Keratinocyte (primary cell): Measurements from ENCODE around the gene CAPRIN2. TPM values are rescaled to one million over a fixed set of nuclear protein-coding genes. Genes with fewer than 3 reads are reported as not detected.

Source experiments
- DNase-seq: peaks from one replicate; pipeline ENCODE4 v3.0.0-alpha.2; 2011; ENCODE audit warnings: low read depth, missing footprints, low spot score
- FAIRE-seq: peaks from 2 replicates; lab custom pipeline; 2011; peaks lifted over from hg19 to GRCh38; lab: Jason Lieb, UNC
- H2AFZ ChIP-seq: 2 replicates; pipeline ENCODE4 v1.6.0; 2012; ENCODE audit warnings: low read length, control low read depth, inconsistent platforms; ENCODE audit not compliant: control insufficient read depth
- H3K27ac ChIP-seq: 2 replicates; pipeline ENCODE4 v1.5.1; 2011; ENCODE audit warnings: low read length; ENCODE audit not compliant: control insufficient read depth, insufficient read depth
- H3K27me3 ChIP-seq: 3 replicates; pipeline ENCODE4 v1.6.0; 2011; ENCODE audit warnings: low read length; ENCODE audit not compliant: control insufficient read depth, insufficient read depth; ENCODE audit errors: extremely low read depth
- H3K36me3 ChIP-seq, 2 experiments: 2 replicates in 1 of 2; 3 replicates in 1 of 2; pipeline ENCODE4 v1.5.1; 2011; ENCODE audit warnings: low read length in 2 of 2, mild to moderate bottlenecking in 1 of 2; ENCODE audit not compliant: control insufficient read depth in 2 of 2, insufficient read depth in 2 of 2; ENCODE audit errors: extremely low read depth in 1 of 2
- H3K4me1 ChIP-seq: 3 replicates; pipeline ENCODE4 v1.5.1; 2011; ENCODE audit warnings: low read length; ENCODE audit not compliant: control insufficient read depth, insufficient read depth; ENCODE audit errors: extremely low read depth
- H3K4me2 ChIP-seq: 3 replicates; pipeline ENCODE4 v1.6.0; 2011; ENCODE audit warnings: low read depth, low read length; ENCODE audit not compliant: control insufficient read depth, insufficient read depth; ENCODE audit errors: extremely low read depth
- H3K4me3 ChIP-seq, 3 experiments: fragments of 200-600 bp in 1 of 3; sonication (generic) in 1 of 3; 2 replicates in 2 of 3; 3 replicates in 1 of 3; pipeline ENCODE4 v1.5.1; 2011 to 2016; ENCODE audit warnings: low read length in 3 of 3, mild to moderate bottlenecking in 3 of 3, control low read depth in 2 of 3, inconsistent platforms in 1 of 3, low read depth in 1 of 3, mixed read lengths in 1 of 3, mixed run types in 1 of 3, moderate library complexity in 1 of 3; ENCODE audit not compliant: control insufficient read depth in 2 of 3, insufficient read depth in 2 of 3; ENCODE audit errors: extremely low read depth in 1 of 3
- H3K79me2 ChIP-seq: 2 replicates; pipeline ENCODE4 v1.6.0; 2012; ENCODE audit warnings: low read length; ENCODE audit not compliant: control insufficient read depth, insufficient read depth
- H3K9ac ChIP-seq: 3 replicates; pipeline ENCODE4 v1.6.0; 2011; ENCODE audit warnings: low read length; ENCODE audit not compliant: control insufficient read depth, insufficient read depth; ENCODE audit errors: extremely low read depth
- H3K9me1 ChIP-seq: 3 replicates; pipeline ENCODE4 v1.6.0; 2011; ENCODE audit warnings: low read length; ENCODE audit not compliant: control insufficient read depth, insufficient read depth; ENCODE audit errors: extremely low read depth
- H3K9me3 ChIP-seq: 2 replicates; pipeline ENCODE4 v1.5.1; 2012; ENCODE audit warnings: low read depth, low read length; ENCODE audit not compliant: control insufficient read depth
- H4K20me1 ChIP-seq: 3 replicates; pipeline ENCODE4 v1.6.0; 2011; ENCODE audit warnings: low read length; ENCODE audit not compliant: control insufficient read depth, insufficient read depth; ENCODE audit errors: extremely low read depth
- EZH2 ChIP-seq: IDR thresholded peaks from one replicate; pipeline ENCODE4 v1.6.1; 2012; ENCODE audit warnings: inconsistent platforms, mild to moderate bottlenecking, low read length, moderate library complexity
- dilution Hi-C: fragments of 300-500 bp; cut with MboI; formaldehyde crosslinking; loops from one replicate; pipeline ENCODE4 v1.7.0; 2020; ENCODE audit warnings: low sequenced_read_pairs; ENCODE audit not compliant: extremely low pct_ligation_motif_present
- polyA plus RNA-seq, 5 experiments: library from polyadenylated mRNA; depleted of rRNA in 3 of 5; stranded (reverse) in 3 of 5; stranded (forward) in 1 of 5; unstranded in 1 of 5; fragments of >200 nt; gene quantifications; 1 replicate in 1 of 5; 2 replicates in 3 of 5; 3 replicates in 1 of 5; pipeline versions ENCODE4 v1.2.1 to v1.2.3, GENCODE V29; 2011 to 2012; ENCODE audit warnings: missing spikeins in 2 of 5, low read depth in 1 of 5, low replicate concordance in 1 of 5
- TF ChIP-seq, protein P1 (sequence below), 3 experiments: IDR thresholded peaks in 1 of 3; conservative IDR thresholded peaks in 1 of 3; optimal IDR thresholded peaks in 1 of 3; 2 replicates in 2 of 3; 3 replicates in 1 of 3; pipeline versions ENCODE3 to v1.5.1; 2011; ENCODE audit warnings: low read length in 3 of 3, mild to moderate bottlenecking in 3 of 3, moderate library complexity in 2 of 3, control low read depth in 1 of 3, inconsistent platforms in 1 of 3; ENCODE audit not compliant: insufficient read depth in 2 of 3; ENCODE audit errors: extremely low read depth in 1 of 3

CAPRIN2 gene
- polyA plus RNA-seq, 1 donor (not counting 4 experiments of a cell fraction or from before 2014, with no cell fraction given), result 32.4 TPM

DNA sequence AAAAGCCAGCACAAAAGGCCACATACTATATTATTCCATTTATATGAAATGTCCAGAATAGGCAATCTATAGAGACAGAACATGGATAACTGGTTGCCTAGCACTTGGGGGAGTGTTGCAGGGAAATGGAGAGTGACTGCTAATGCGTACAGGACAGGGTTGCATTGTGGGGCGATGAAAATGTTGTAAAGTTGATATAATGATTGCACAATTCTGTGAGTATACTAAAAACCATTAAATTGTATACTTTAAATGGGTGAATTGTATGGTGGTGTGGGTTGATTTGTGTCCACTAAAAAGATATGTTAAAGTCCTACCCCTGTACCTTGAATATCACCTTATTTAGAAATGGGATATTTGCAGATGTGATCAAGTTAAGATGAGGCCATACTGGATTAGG is 7.0 kb upstream of the CAPRIN2 start:
- TF ChIP-seq, protein P1, sequence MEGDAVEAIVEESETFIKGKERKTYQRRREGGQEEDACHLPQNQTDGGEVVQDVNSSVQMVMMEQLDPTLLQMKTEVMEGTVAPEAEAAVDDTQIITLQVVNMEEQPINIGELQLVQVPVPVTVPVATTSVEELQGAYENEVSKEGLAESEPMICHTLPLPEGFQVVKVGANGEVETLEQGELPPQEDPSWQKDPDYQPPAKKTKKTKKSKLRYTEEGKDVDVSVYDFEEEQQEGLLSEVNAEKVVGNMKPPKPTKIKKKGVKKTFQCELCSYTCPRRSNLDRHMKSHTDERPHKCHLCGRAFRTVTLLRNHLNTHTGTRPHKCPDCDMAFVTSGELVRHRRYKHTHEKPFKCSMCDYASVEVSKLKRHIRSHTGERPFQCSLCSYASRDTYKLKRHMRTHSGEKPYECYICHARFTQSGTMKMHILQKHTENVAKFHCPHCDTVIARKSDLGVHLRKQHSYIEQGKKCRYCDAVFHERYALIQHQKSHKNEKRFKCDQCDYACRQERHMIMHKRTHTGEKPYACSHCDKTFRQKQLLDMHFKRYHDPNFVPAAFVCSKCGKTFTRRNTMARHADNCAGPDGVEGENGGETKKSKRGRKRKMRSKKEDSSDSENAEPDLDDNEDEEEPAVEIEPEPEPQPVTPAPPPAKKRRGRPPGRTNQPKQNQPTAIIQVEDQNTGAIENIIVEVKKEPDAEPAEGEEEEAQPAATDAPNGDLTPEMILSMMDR (optimal IDR thresholded peaks at IDR 0.05 in 1 of 3, IDR thresholded peaks at IDR 0.05 in 1 of 3, conservative IDR thresholded peaks at IDR 0.05 in 1 of 3; ENCODE audit: extremely low read depth in 1 of 3, insufficient read depth in 2 of 3, low read length in 3 of 3), result no peak
- TF ChIP-seq EZH2, result no peak
- FAIRE-seq (no peak), DNase-seq (no peak)
- dilution Hi-C loops, result no loop called here
- Histone ChIP-seq H3K36me3 (no peaks in the 10 kb centered on the region), H3K4me3 (no peak overlapping the region), H3K9me1 (no peaks in the 10 kb centered on the region), H3K4me1 (peaks cover 6% of the 10 kb centered on the region), H3K9ac (no peak overlapping the region), H4K20me1 (no peaks in the 10 kb centered on the region), H3K79me2 (no peaks in the 10 kb centered on the region), H3K27ac (no peak overlapping the region), H3K9me3 (no peaks in the 10 kb centered on the region), H3K4me2 (no peak overlapping the region), H3K27me3 (no peaks in the 10 kb centered on the region), H2AFZ (no peak overlapping the region)

DNA sequence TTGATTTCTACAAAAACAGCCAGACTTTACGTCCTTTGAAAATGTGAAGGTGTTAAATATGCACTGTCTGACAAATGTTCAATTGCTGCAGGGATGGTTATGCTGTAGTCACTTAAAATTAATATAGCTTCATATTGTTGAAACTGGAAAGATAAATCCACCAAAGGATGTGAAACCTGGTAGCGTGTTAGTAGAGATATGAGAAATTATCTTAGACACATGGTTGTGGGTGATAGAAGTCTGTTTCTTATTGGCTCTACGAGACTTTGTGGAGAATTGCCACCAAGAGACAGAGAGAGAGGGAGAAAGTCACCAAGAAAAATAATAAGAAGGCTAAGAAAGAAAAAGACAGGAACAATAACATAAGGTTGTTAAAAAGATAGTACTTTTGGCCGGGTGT is 2.6 kb upstream of the CAPRIN2 start:
- Histone ChIP-seq H4K20me1 (peaks cover 5% of the 10 kb centered on the region), H3K36me3 (no peaks in the 10 kb centered on the region), H3K4me1 (peaks cover 20% of the 10 kb centered on the region), H3K79me2 (peaks cover 20% of the 10 kb centered on the region), H3K9ac (no peak overlapping the region), H3K9me3 (no peaks in the 10 kb centered on the region), H3K4me3 (no peak overlapping the region), H2AFZ (no peak overlapping the region), H3K27me3 (no peaks in the 10 kb centered on the region), H3K4me2 (no peak overlapping the region), H3K9me1 (no peaks in the 10 kb centered on the region), H3K27ac (no peak overlapping the region)
- dilution Hi-C loops, result no loop called here
- no peak for DNase-seq
- TF ChIP-seq, protein P1 (optimal IDR thresholded peaks at IDR 0.05 in 1 of 3, IDR thresholded peaks at IDR 0.05 in 1 of 3, conservative IDR thresholded peaks at IDR 0.05 in 1 of 3; ENCODE audit: extremely low read depth in 1 of 3, insufficient read depth in 2 of 3, low read length in 3 of 3), result no peak
- TF ChIP-seq EZH2, result no peak
- no peak for FAIRE-seq
